Testis (tissue), 3 donors: ENCODE data around the gene CRYBA1. TPM values are rescaled to one million over a fixed set of nuclear protein-coding genes. Genes with fewer than 3 reads are reported as not detected.
"Not testable (repeated sequence)": the region's sequence is repeated elsewhere in the genome, so short reads cannot be mapped to it uniquely, and the experiment has no call there.

Source experiments
- DNase-seq: peaks from one replicate; pipeline ENCODE4 v3.0.0-alpha.2; 2019
- H3K27ac ChIP-seq, 2 donors: fragments of 200-600 bp; sonication (generic); one replicate each; pipeline ENCODE4 v1.5.1; 2019
- H3K27me3 ChIP-seq: fragments of 200-600 bp; sonication (generic); one replicate; pipeline ENCODE4 v1.5.1; 2019
- H3K36me3 ChIP-seq: fragments of 200-600 bp; sonication (generic); one replicate; pipeline ENCODE4 v1.5.1; 2017; ENCODE audit warnings: low read depth; ENCODE audit errors: missing control alignments
- H3K4me1 ChIP-seq: fragments of 200-600 bp; sonication (generic); one replicate; pipeline ENCODE4 v1.5.1; 2019
- H3K4me3 ChIP-seq, 2 donors: fragments of 200-600 bp; sonication (generic); one replicate each; pipeline ENCODE4 v1.5.1; 2017 to 2019
- H3K9me3 ChIP-seq: fragments of 200-600 bp; sonication (generic); one replicate; pipeline ENCODE4 v1.5.1; 2017
- POLR2A ChIP-seq: fragments of 450-650 bp; IDR thresholded peaks from one replicate; pipeline ENCODE4 v1.6.1; 2017; ENCODE audit warnings: antibody characterized with exemption, mild to moderate bottlenecking, moderate library complexity
- WGBS, 2 donors: methylation state at CpG; one replicate each; pipeline ENCODE4 v1.1.5; 2018; 5-methylcytosine and 5-hydroxymethylcytosine counted together
- intact Hi-C: fragments of 100-400 bp; cut with DNase I; formaldehyde crosslinking; loops from one replicate; pipeline ENCODE4 v1.15.1; 2023; ENCODE audit warnings: low total_unique reads
- polyA plus RNA-seq: library from polyadenylated mRNA; stranded (reverse); fragments of 350-450 nt; fragmentation: Illumina TruSeq; extraction: RNeasy Lipid Tissue Mini Kit (QIAGEN cat#74804); gene quantifications from one replicate; pipeline ENCODE4 v1.2.3, GENCODE V29; 2014; ENCODE audit warnings: low read depth, low replicate concordance; ENCODE audit not compliant: insufficient read depth
- total RNA-seq, 2 donors: library from RNA; depleted of rRNA; stranded (reverse); fragments of >200 nt; gene quantifications; one replicate each; pipeline ENCODE4 v1.2.3, GENCODE V29; 2016
- TF ChIP-seq, protein P1 (sequence below), 3 experiments: fragments of 450-650 bp in 2 of 3; fragments of 200-600 bp in 1 of 3; sonication (generic) in 1 of 3; IDR thresholded peaks; one replicate each; pipeline ENCODE4 v1.5.1; 2016 to 2019; ENCODE audit warnings: antibody characterized with exemption in 3 of 3, mild to moderate bottlenecking in 2 of 3, moderate library complexity in 1 of 3

Gene CRYBA1
- total and polyA plus RNA-seq, 3 donors from 2014 or later = not detected

- Histone ChIP-seq H3K27me3 (no peaks in the 10 kb centered on the region), H3K36me3 (no peaks in the 10 kb centered on the region), H3K4me3 (no peak overlapping the region), H3K9me3 (no peaks in the 10 kb centered on the region), H3K4me1 (peaks cover 5% of the 10 kb centered on the region), H3K27ac (no peak overlapping the region)
- 89 to 95% methylated on average over 5 of the region's 5 CpGs for WGBS, 2 donors
- intact Hi-C loops = no loop called here
- no peak for TF ChIP-seq POLR2A
- TF ChIP-seq, protein P1, sequence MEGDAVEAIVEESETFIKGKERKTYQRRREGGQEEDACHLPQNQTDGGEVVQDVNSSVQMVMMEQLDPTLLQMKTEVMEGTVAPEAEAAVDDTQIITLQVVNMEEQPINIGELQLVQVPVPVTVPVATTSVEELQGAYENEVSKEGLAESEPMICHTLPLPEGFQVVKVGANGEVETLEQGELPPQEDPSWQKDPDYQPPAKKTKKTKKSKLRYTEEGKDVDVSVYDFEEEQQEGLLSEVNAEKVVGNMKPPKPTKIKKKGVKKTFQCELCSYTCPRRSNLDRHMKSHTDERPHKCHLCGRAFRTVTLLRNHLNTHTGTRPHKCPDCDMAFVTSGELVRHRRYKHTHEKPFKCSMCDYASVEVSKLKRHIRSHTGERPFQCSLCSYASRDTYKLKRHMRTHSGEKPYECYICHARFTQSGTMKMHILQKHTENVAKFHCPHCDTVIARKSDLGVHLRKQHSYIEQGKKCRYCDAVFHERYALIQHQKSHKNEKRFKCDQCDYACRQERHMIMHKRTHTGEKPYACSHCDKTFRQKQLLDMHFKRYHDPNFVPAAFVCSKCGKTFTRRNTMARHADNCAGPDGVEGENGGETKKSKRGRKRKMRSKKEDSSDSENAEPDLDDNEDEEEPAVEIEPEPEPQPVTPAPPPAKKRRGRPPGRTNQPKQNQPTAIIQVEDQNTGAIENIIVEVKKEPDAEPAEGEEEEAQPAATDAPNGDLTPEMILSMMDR (IDR thresholded peaks at IDR 0.05) = no peak
- DNase-seq = no peak
Measured at GRCh38 chr17:29216856-29217255, 29.8 kb upstream of the CRYBA1 start.

GRCh38 chr17:29219378-29220047 is 27.1 kb upstream of the CRYBA1 start:
- Histone ChIP-seq H3K27me3 (no peaks in the 10 kb centered on the region), H3K36me3 (no peaks in the 10 kb centered on the region), H3K4me1 (peaks cover 5% of the 10 kb centered on the region), H3K9me3 (no peaks in the 10 kb centered on the region), H3K4me3 (no peak overlapping the region), H3K27ac (no peak overlapping the region)
- 7 to 9% methylated on average over 14 of the region's 14 CpGs for WGBS, 2 donors
- DNase-seq = peak; percentile 91
- intact Hi-C loops = no loop called here
- no peak for TF ChIP-seq POLR2A
- TF ChIP-seq, protein P1 (IDR thresholded peaks at IDR 0.05) = peak; percentile 94 to 98 (median 94)

DNA sequence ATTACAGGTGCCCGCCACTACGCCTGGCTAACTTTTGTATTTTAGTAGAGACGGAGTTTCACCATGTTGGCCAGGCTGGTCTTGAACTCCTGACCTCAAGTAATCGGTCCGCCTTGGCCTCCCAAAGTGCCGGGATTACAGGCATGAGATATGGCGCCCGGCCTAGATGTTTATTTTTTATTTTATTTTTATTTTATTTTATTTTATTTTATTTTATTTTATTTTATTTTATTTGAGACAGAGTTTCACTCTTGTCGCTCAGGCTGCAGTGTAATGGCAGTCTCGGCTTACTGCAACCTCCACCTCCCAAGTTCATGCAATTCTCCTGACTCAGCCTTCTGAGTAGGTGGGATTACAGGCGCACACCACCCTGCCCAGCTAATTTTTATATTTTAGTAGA is 25.3 kb upstream of the CRYBA1 start:
- WGBS, 2 donors = 93 to 97% methylated on average over 11 of the region's 11 CpGs
- H3K4me3 ChIP-seq, intact Hi-C loops, H3K27ac ChIP-seq, H3K9me3 ChIP-seq, H3K27me3 ChIP-seq, H3K36me3 ChIP-seq, H3K4me1 ChIP-seq, DNase-seq: not testable (repeated sequence)

DNA sequence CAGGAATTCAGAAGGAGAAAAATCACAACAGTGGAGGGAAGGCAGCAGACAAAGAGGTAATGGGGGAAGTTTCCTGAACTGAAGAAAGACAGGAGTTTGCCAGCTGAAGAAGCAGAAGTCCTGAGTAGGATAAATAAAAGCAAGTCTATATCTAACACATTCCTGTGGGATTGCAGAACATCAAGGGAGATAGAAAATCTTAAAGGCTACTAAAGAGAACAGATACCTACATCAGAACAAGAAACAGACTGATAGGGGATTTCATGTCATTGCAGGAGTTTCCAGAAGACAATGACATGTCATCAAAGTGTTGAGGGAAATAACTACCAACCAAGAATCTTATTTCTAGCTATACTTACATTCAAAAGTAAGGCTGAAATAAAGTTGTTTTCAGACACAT is 21.3 kb upstream of the CRYBA1 start:
- intact Hi-C loops = no loop called here
- Histone ChIP-seq H3K4me1 (no peaks in the 10 kb centered on the region), H3K4me3 (no peak overlapping the region), H3K36me3 (no peaks in the 10 kb centered on the region), H3K9me3 (no peaks in the 10 kb centered on the region), H3K27ac (no peak overlapping the region), H3K27me3 (no peaks in the 10 kb centered on the region)
- no peak for DNase-seq
- TF ChIP-seq, protein P1 (IDR thresholded peaks at IDR 0.05) = no peak
- no peak for TF ChIP-seq POLR2A

- intact Hi-C loops = no loop called here
- TF ChIP-seq, protein P1 (IDR thresholded peaks at IDR 0.05) = no peak
- TF ChIP-seq POLR2A = no peak
- WGBS, 2 donors = 80 to 91% methylated on average over 1 of the region's 1 CpG
- Histone ChIP-seq H3K4me3 (no peak overlapping the region), H3K4me1 (no peaks in the 10 kb centered on the region), H3K36me3 (no peaks in the 10 kb centered on the region), H3K27ac (no peak overlapping the region), H3K9me3 (no peaks in the 10 kb centered on the region), H3K27me3 (no peaks in the 10 kb centered on the region)
- DNase-seq = no peak
Measured at GRCh38 chr17:29233301-29233700, 13.4 kb upstream of the CRYBA1 start.

DNA sequence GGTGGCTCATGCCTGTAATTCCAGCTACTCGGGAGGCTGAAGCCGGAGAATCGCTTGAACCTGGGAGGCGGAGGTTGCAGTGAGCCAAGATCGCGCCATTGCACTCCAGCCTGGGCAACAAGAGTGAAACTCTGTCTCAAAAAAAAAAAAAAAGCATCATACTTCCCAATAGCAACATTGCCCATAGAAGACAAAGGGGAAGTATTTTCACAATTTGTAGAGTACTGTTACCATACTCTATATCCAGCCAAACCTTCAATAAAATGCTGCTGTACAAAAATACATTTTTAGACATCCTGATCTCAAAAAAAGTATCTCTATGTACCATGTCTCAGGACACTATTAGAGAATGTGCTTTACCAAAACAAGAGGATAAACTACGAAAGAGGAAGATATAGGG is 11.7 kb upstream of the CRYBA1 start:
- H3K4me3 ChIP-seq, H3K9me3 ChIP-seq, H3K27ac ChIP-seq, H3K27me3 ChIP-seq, H3K4me1 ChIP-seq, intact Hi-C loops, H3K36me3 ChIP-seq, DNase-seq: not testable (repeated sequence)
- WGBS, 2 donors = 92 to 95% methylated on average over 6 of the region's 7 CpGs
